B cell (primary cell): ENCODE measurements around the gene CEP85. TPM values are rescaled to one million over a fixed set of nuclear protein-coding genes. Genes with fewer than 3 reads are reported as not detected.

Experiments used
- ATAC-seq: fragments of 200-7000 bp; cut with Tn5 transposase; one replicate; pipeline ENCODE4 v1.10.0; 2021; ENCODE audit warnings: low read depth, mild to moderate bottlenecking, moderate number of reproducible peaks, moderate library complexity
- CTCF ChIA-PET: fragments of 350-600 bp; sonication (Branson Sonifier 250); formaldehyde crosslinking; loops from one replicate; lab custom pipeline; 2021; ENCODE audit warnings: antibody characterized with exemption, inconsistent platforms; lab: Charles Lee
- POLR2A ChIA-PET: fragments of 350-600 bp; sonication (Branson Sonifier 250); formaldehyde crosslinking; loops from one replicate; lab custom pipeline; 2021; ENCODE audit warnings: antibody characterized with exemption; lab: Charles Lee
- DNase-seq: peaks from one replicate; pipeline ENCODE4 v3.0.0; 2013
- H2AFZ ChIP-seq: 2 replicates; pipeline ENCODE4 v1.6.1; 2012; ENCODE audit warnings: mild to moderate bottlenecking, low read depth, low read length; ENCODE audit not compliant: insufficient read depth, poor library complexity, severe bottlenecking
- H3K27ac ChIP-seq, 2 donors: 1 replicate in 1 of 2; 2 replicates in 1 of 2; pipeline ENCODE4 v1.5.1; 2012 to 2013; ENCODE audit warnings: low read length in 2 of 2, mild to moderate bottlenecking in 2 of 2, moderate library complexity in 1 of 2
- H3K27me3 ChIP-seq, 4 experiments: fragments of 200-600 bp in 1 of 4; sonication (generic) in 1 of 4; replicated peaks in 1 of 4; 1 replicate in 2 of 4; 2 replicates in 2 of 4; pipeline versions ENCODE4 v1.6.1 to v1.7.0; 2013 to 2016; ENCODE audit warnings: low read length in 3 of 4, mild to moderate bottlenecking in 2 of 4, mixed read lengths in 1 of 4, moderate library complexity in 1 of 4; ENCODE audit not compliant: insufficient read depth in 4 of 4, control insufficient read depth in 3 of 4; ENCODE audit errors: control extremely low read depth in 1 of 4
- H3K36me3 ChIP-seq, 2 experiments: replicated peaks in 1 of 2; 1 replicate in 1 of 2; 2 replicates in 1 of 2; pipeline versions ENCODE4 v1.6.1 to v1.7.1; 2013; ENCODE audit warnings: low read length in 1 of 2; ENCODE audit not compliant: insufficient read depth in 2 of 2, control insufficient read depth in 1 of 2; ENCODE audit errors: control extremely low read depth in 1 of 2, extremely low read depth in 1 of 2
- H3K4me1 ChIP-seq, 2 donors: fragments of 200-600 bp in 1 of 2; sonication (generic) in 1 of 2; 1 replicate in 1 of 2; 2 replicates in 1 of 2; pipeline versions ENCODE4 v1.5.1 to v1.6.1; 2013 to 2017; ENCODE audit warnings: low read length in 2 of 2; ENCODE audit not compliant: control insufficient read depth in 2 of 2, insufficient read depth in 2 of 2
- H3K4me2 ChIP-seq: replicated peaks from 2 replicates; pipeline ENCODE3; 2012; ENCODE audit warnings: mild to moderate bottlenecking, low read depth, low read length; ENCODE audit not compliant: poor library complexity, severe bottlenecking
- H3K4me3 ChIP-seq, 5 experiments: fragments of 200-600 bp in 1 of 5; sonication (generic) in 1 of 5; 1 replicate in 3 of 5; 2 replicates in 2 of 5; pipeline versions ENCODE4 v1.5.1 to v1.7.0; 2011 to 2016; ENCODE audit warnings: low read length in 4 of 5, mild to moderate bottlenecking in 4 of 5, low read depth in 2 of 5, control low read depth in 1 of 5, moderate library complexity in 1 of 5; ENCODE audit not compliant: insufficient read depth in 1 of 5; ENCODE audit errors: control extremely low read depth in 1 of 5, extremely low read depth in 1 of 5
- H3K79me2 ChIP-seq: fragments of 200-600 bp; sonication (generic); one replicate; pipeline ENCODE4 v1.6.0; 2016; ENCODE audit warnings: low read length; ENCODE audit not compliant: control insufficient read depth, insufficient read depth
- H3K9ac ChIP-seq: fragments of 200-600 bp; sonication (generic); 2 replicates; pipeline ENCODE4 v1.6.1; 2017; ENCODE audit warnings: mild to moderate bottlenecking, low read length, moderate library complexity
- H3K9me3 ChIP-seq, 3 donors: one replicate each; pipeline versions ENCODE4 v1.6.1 to v1.7.1; 2013; ENCODE audit warnings: low read length in 2 of 3; ENCODE audit not compliant: control insufficient read depth in 2 of 3, insufficient read depth in 1 of 3; ENCODE audit errors: control extremely low read depth in 1 of 3
- H4K20me1 ChIP-seq: 2 replicates; pipeline ENCODE4 v1.6.0; 2012; ENCODE audit warnings: mild to moderate bottlenecking, low read length; ENCODE audit not compliant: insufficient read depth, control insufficient read depth, poor library complexity, severe bottlenecking
- H3K27ac Mint-ChIP-seq: one replicate; pipeline ENCODE4 v1.8.0; 2021; ENCODE audit warnings: mixed read lengths
- H3K27me3 Mint-ChIP-seq: one replicate; pipeline ENCODE4 v1.8.0; 2021; ENCODE audit warnings: mixed read lengths
- H3K4me1 Mint-ChIP-seq: one replicate; pipeline ENCODE4 v1.8.0; 2021; ENCODE audit warnings: mixed read lengths
- H3K4me3 Mint-ChIP-seq: one replicate; pipeline ENCODE4 v1.8.0; 2021; ENCODE audit warnings: mixed read lengths
- H3K9me3 Mint-ChIP-seq: one replicate; pipeline ENCODE4 v1.8.0; 2022; ENCODE audit warnings: mixed read lengths; ENCODE audit not compliant: insufficient read depth
- CTCF ChIP-seq: fragments of 200-600 bp; IDR thresholded peaks from one replicate; pipeline ENCODE4 v1.8.0; 2022; ENCODE audit warnings: antibody characterized with exemption, mild to moderate bottlenecking
- EZH2 ChIP-seq: IDR thresholded peaks from 2 replicates; pipeline ENCODE4 v1.6.1; 2012; ENCODE audit warnings: borderline replicate concordance, low read depth, mild to moderate bottlenecking, moderate library complexity, low read length; ENCODE audit not compliant: insufficient read depth, poor library complexity, severe bottlenecking
- WGBS: methylation state at CpG from one replicate; pipeline ENCODE4 v1.1.5; 2013; ENCODE audit warnings: missing lambda C conversion rate; ENCODE audit not compliant: insufficient coverage; 5-methylcytosine and 5-hydroxymethylcytosine counted together
- intact Hi-C: fragments of 100-400 bp; cut with micrococcal nuclease; formaldehyde crosslinking; loops from one replicate; pipeline ENCODE4 v1.10.0; 2022
- polyA plus RNA-seq: library from polyadenylated mRNA; depleted of rRNA; stranded (reverse); fragments of >200 nt; gene quantifications from 2 replicates; pipeline ENCODE4 v1.2.3, GENCODE V29; 2012
- total RNA-seq, 2 donors: library from RNA; stranded (reverse); fragments of 120-200 nt in 1 of 2; gene quantifications; 1 replicate in 1 of 2; 2 replicates in 1 of 2; pipeline versions ENCODE4 v1.2.3 to v1.2.4, GENCODE V29; 2013 to 2022

CEP85 gene
- total and polyA plus RNA-seq, 2 donors (not counting 1 experiment from before 2014, with no cell fraction given) = 16.2 to 16.3 TPM

GRCh38 chr1:26188477-26188876, 45.5 kb upstream of the CEP85 start:
- Histone ChIP-seq H3K4me2 (no peak overlapping the region), H3K36me3 (no peaks in the 10 kb centered on the region), H4K20me1 (no peaks in the 10 kb centered on the region), H3K27me3 (no peaks in the 10 kb centered on the region), H3K9ac (no peak overlapping the region), H3K4me1 (no peaks in the 10 kb centered on the region), H3K9me3 (no peaks in the 10 kb centered on the region), H2AFZ (no peak overlapping the region), H3K4me3 (no peak overlapping the region), H3K79me2 (no peaks in the 10 kb centered on the region), H3K27ac (no peak overlapping the region)
- POLR2A ChIA-PET = no interaction called here
- no peak for DNase-seq
- H3K4me1 Mint-ChIP-seq = no peaks in the 10 kb centered on the region
- no peak for ATAC-seq
- no peak overlapping the region for H3K4me3 Mint-ChIP-seq
- no peaks in the 10 kb centered on the region for H3K27me3 Mint-ChIP-seq
- CTCF ChIA-PET = interaction anchor here (1.0 to 1.3 kb wide), 3 partner anchors 43 to 229 kb away, joined by 3 read pairs; no protein-coding TSS in a partner anchor
- no peak for TF ChIP-seq CTCF
- no peak for TF ChIP-seq EZH2
- intact Hi-C loops = no loop called here
- 100% methylated on average over 2 of the region's 8 CpGs for WGBS
- no peak overlapping the region for H3K27ac Mint-ChIP-seq
- no peaks in the 10 kb centered on the region for H3K9me3 Mint-ChIP-seq

- no peak overlapping the region for H3K27ac ChIP-seq
- no peaks in the 10 kb centered on the region for H3K4me1 ChIP-seq
- intact Hi-C loops = no loop called here
- no peak overlapping the region for H3K4me3 Mint-ChIP-seq
- TF ChIP-seq CTCF (no peak), EZH2 (no peak)
- H3K4me2 ChIP-seq = no peak overlapping the region
- no peaks in the 10 kb centered on the region for H3K36me3 ChIP-seq
- ATAC-seq (no peak), DNase-seq (no peak)
- H3K79me2 ChIP-seq = no peaks in the 10 kb centered on the region
- WGBS = 95% methylated on average over 4 of the region's 6 CpGs
- H3K9me3 ChIP-seq = no peaks in the 10 kb centered on the region
- H4K20me1 ChIP-seq = no peaks in the 10 kb centered on the region
- no peaks in the 10 kb centered on the region for H3K27me3 Mint-ChIP-seq
- H3K9ac ChIP-seq = no peak overlapping the region
- ChIA-PET POLR2A (no interaction called here), CTCF (interaction anchor here (1.0 to 1.3 kb wide), 6 partner anchors 16 to 228 kb away, joined by 3 read pairs; partner anchors contain the start of gene CEP85)
- H3K27me3 ChIP-seq = peaks cover 0 to 2% (median 0%) of the 10 kb centered on the region in 4 experiments
- H3K27ac Mint-ChIP-seq = no peak overlapping the region
- H2AFZ ChIP-seq = no peak overlapping the region
- H3K4me3 ChIP-seq = no peak overlapping the region
- no peaks in the 10 kb centered on the region for H3K9me3 Mint-ChIP-seq
- no peaks in the 10 kb centered on the region for H3K4me1 Mint-ChIP-seq
Observed at GRCh38 chr1:26189331-26189730, 44.7 kb upstream of the CEP85 start.
